ENCODE measurements around the gene NCAPD3.

GRCh38 chr11:134271978-134272377, 48.2 kb upstream of the NCAPD3 start:
- TF ChIP-seq ZFP30 (CRISPR knock-in tag; IDR thresholded peaks at IDR 0.05) (no peak), BACH2 (CRISPR knock-in tag; IDR thresholded peaks at IDR 0.05; ENCODE audit: borderline replicate concordance) (no peak), ZC3H10 (CRISPR knock-in tag; IDR thresholded peaks at IDR 0.05) (no peak), TCF4 (CRISPR knock-in tag; IDR thresholded peaks at IDR 0.05; ENCODE audit: borderline replicate concordance) (no peak), RARB (CRISPR knock-in tag; IDR thresholded peaks at IDR 0.05) (no peak), ZFP3 (CRISPR knock-in tag; IDR thresholded peaks at IDR 0.05) (no peak), TOX (CRISPR knock-in tag; IDR thresholded peaks at IDR 0.05; ENCODE audit: borderline replicate concordance) (no peak), ZNF565 (CRISPR knock-in tag; conservative IDR thresholded peaks at IDR 0.05; ENCODE audit: low read depth) (no peak), ARNTL (CRISPR knock-in tag; IDR thresholded peaks at IDR 0.05; ENCODE audit: borderline replicate concordance, low read depth) (no peak), ZNF8 (CRISPR knock-in tag; IDR thresholded peaks at IDR 0.05) (no peak), OSR1 (CRISPR knock-in tag; IDR thresholded peaks at IDR 0.05) (no peak)
- TF ChIP-seq, protein P1, sequence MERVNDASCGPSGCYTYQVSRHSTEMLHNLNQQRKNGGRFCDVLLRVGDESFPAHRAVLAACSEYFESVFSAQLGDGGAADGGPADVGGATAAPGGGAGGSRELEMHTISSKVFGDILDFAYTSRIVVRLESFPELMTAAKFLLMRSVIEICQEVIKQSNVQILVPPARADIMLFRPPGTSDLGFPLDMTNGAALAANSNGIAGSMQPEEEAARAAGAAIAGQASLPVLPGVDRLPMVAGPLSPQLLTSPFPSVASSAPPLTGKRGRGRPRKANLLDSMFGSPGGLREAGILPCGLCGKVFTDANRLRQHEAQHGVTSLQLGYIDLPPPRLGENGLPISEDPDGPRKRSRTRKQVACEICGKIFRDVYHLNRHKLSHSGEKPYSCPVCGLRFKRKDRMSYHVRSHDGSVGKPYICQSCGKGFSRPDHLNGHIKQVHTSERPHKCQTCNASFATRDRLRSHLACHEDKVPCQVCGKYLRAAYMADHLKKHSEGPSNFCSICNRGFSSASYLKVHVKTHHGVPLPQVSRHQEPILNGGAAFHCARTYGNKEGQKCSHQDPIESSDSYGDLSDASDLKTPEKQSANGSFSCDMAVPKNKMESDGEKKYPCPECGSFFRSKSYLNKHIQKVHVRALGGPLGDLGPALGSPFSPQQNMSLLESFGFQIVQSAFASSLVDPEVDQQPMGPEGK (CRISPR knock-in tag; IDR thresholded peaks at IDR 0.05; ENCODE audit: borderline replicate concordance): no peak
